Measurements from ENCODE around the gene TMEM270.
"Not testable (repeated sequence)": the region's sequence is repeated elsewhere in the genome, so short reads cannot be mapped to it uniquely, and the experiment has no call there.

The TMEM270 gene

DNA sequence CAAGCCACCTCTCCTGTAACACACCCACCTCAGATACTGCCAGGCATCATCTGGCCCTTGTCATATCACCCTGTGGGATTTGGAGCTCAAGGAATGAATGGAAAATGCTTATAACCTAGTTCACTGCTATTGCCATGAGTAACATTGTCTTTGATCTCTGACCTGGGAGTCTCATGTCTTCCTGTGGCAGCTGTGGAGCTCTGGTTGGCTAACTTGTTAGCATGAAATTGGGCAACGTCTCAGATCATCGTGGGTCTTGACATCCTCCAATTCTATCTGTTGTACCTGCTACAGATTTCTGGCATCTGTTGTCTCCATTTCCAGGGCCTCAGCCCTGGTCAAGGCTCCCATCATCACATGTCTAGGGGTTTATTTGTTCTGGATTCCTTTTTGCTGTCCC lies 2.2 kb upstream of the TMEM270 start:
- DNase-seq (ENCODE audit: low read depth in 2 of 2) = no peak

- no peak for DNase-seq (ENCODE audit: low read depth in 2 of 2)
Observed at GRCh38 chr7:73861305-73861704, 346 bp downstream of the TMEM270 start.

DNA sequence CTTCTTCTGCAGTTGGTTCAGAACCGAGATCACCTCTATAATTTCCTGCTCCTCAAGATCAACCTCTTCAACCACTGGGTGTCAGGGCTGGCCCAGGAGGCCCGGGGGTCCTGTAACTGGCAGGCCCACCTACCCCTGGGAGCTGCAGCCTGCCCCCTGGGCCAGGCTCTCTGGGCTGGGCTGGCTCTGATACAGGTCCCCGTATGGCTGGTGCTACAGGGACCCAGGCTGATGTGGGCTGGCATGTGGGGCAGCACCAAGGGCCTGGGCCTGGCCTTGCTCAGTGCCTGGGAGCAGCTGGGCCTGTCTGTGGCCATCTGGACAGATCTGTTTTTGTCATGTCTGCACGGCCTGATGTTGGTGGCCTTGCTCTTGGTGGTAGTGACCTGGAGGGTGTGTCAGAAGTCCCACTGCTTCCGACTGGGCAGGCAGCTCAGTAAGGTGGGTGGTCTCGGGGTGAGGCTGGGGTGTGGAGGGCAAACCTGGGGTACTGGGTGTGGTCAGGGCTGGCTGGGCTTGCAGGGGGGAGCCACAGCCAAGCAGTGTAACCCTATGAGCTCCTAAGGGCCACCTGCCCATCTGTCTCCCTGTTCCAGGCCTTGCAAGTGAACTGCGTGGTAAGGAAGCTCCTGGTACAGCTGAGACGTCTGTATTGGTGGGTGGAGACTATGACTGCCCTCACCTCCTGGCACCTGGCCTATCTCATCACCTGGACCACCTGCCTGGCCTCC lies 4.2 kb downstream of the TMEM270 start:
- DNase-seq (ENCODE audit: low read depth in 2 of 2) = no peak

- no peak for DNase-seq (ENCODE audit: low read depth in 2 of 2)
Observed at GRCh38 chr7:73865738-73866445, 4.9 kb downstream of the TMEM270 start.

DNA sequence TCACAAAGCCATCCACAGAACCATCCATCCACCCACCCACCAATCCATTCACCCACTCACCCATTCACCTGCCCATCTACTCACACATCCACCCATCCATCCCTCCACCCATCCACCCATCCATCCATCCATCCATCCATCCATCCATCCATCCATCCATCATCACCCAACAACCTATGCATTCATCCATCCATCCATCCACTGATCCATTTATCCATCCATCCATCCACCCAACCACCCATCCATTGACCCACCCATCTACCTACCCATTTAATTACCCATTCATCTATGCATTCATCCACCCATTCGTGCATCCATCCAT lies 5.4 kb downstream of the TMEM270 start:
- no peak for DNase-seq (ENCODE audit: low read depth in 2 of 2)

- DNase-seq (ENCODE audit: low read depth in 2 of 2) = no peak
Observed at GRCh38 chr7:73869011-73869798, 8.2 kb downstream of the TMEM270 start.

DNA sequence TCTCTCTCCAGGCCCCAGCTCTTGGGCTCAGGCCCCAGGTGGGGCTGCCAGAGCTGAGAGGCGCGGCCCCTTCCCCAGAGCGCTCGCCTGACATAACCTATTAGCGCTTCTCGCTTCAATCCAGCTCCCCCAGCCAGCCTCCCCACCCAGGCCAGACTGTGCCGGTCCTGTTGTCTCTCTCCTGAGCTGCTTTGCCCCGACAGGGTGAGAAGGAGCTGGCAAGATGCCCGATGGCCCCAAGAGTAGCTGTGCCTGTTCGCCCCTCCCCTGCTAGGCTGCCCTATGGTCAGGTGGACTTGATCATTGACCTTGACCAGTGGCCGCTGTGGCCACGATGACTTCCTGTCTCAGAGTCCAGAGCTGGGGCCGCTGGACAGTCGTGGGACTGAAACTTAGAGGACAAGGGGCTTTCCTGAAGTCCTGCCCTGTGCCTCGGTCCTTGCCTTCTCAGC lies 9.1 kb downstream of the TMEM270 start:
- DNase-seq (ENCODE audit: low read depth in 2 of 2) = no peak

GRCh38 chr7:73871163-73872011 lies 10.4 kb downstream of the TMEM270 start:
- DNase-seq (ENCODE audit: low read depth in 2 of 2) = no peak

- no peak for DNase-seq (ENCODE audit: low read depth in 2 of 2)
Observed at GRCh38 chr7:73872056-73872908, 11.3 kb downstream of the TMEM270 start.

DNA sequence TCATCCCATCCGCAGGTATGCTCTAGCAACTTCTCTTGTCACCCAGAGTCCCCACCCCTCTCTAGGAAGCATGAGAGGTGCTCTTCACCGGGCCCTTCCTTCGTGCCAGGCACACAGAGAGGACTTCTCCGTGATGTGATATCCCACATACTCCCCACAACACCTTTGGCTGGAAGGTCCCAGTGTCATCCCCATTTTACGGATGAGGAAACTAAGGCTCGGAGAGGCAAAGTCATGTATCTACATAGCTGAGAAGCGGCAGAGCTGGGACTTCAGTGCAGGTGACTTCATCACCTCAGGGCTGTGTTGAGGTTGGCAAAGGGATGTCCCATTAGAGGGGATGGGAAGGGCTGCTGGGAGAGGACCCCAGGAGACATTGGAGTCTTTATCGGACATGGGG lies 15.4 kb downstream of the TMEM270 start:
- DNase-seq (ENCODE audit: low read depth in 2 of 2) = no peak

DNA sequence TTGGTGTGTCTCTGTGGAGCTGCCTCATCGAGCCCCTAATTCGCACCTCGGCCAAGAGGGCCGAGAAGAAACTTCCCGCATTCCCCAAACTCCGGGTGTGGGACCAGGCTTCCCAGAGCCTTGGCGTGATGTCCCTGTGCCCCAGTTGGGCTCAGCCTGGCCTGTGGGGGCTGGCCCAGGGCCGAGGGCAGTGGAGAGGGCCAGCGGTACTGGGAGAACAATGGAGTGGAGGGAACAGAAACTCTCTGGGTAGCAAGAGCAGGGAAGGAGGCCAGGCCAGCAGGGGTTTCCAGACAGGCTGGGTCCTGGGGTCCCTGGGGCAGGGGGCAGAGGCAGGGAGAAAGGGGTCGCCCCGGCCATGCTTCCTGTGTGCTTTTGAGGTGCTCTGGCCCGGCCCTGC lies 16.0 kb downstream of the TMEM270 start:
- DNase-seq (ENCODE audit: low read depth in 2 of 2) = no peak

DNA sequence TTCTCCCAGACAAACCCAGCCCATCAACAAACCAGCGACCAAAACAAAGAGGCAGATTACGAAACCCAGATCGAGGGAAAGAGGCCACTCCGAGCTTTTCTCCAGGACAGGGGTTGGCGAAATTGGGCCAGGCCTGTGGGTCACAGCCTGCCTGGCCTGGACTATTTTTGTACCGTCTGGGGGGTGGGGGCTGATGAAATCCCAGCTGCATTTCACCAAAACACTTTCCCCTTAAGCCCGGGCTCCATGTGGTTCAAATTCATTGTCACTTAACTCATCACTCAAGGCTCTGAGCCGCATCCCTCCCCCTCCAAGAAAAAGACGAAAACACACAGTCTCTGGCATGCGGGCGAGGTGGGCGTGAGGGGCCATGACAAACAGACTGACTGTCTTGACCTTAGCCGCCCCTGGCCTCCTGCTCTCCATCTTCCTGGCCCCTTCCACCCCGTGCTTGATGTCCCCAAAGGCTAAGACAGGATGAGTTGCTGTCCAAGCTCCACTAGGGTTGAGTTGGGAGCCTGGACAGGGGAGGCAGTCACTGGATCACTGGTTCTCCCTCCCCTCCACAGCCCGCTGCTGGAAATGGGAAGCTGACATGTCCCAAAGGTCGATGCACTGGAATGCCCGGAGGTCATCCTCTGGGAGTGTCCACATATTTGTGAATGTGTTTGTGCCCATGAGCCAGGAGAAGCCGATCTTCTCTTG lies 19.2 kb downstream of the TMEM270 start:
- DNase-seq (ENCODE audit: low read depth in 2 of 2) = no peak

GRCh38 chr7:73880755-73881328 lies 19.9 kb downstream of the TMEM270 start:
- DNase-seq (ENCODE audit: low read depth in 2 of 2) = no peak

- DNase-seq (ENCODE audit: low read depth in 2 of 2) = no peak
Observed at GRCh38 chr7:73881352-73882046, 20.5 kb downstream of the TMEM270 start.

GRCh38 chr7:73882047-73882402 lies 21.1 kb downstream of the TMEM270 start:
- no peak for DNase-seq (ENCODE audit: low read depth in 2 of 2)

GRCh38 chr7:73884867-73885422 lies 24.0 kb downstream of the TMEM270 start:
- DNase-seq (ENCODE audit: low read depth in 2 of 2) = not testable (repeated sequence)

DNA sequence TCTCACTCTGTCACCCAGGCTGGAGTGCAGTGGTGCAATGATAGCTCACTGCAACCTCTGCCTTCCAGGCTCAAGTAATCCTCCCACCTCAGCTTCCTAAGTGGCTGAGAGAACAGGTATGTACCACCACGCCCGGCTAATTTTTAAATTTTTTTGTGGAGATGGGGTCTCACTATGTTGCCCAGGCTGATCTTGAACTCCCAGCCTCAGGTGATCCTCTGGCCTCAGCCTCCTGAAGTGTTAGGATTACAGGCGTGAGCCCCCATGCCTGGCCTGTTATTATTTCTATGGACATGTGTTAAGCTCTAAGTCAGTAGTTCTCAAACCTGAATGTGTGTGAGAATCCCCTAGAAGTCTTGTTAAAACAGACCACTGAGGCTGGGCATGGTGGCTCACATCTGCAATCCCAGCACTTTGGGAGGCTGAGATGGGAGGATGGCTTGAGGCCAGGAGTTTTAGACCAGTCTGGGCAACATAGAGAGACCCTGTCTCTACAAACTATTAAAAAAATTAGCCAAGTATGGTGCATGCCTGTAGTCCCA lies 24.5 kb downstream of the TMEM270 start:
- DNase-seq (ENCODE audit: low read depth in 2 of 2) = no peak

- DNase-seq (ENCODE audit: low read depth in 2 of 2) = no peak
Observed at GRCh38 chr7:73885975-73886798, 25.2 kb downstream of the TMEM270 start.
